ENCODE measurements around the gene RIMS1. TPM values are rescaled to one million over a fixed set of nuclear protein-coding genes. Genes with fewer than 3 reads are reported as not detected.

The RIMS1 gene
- total and polyA plus RNA-seq, 2 donors (not counting 3 experiments of a cell fraction or from before 2014, with no cell fraction given): 0.15 TPM; not detected in 1

DNA sequence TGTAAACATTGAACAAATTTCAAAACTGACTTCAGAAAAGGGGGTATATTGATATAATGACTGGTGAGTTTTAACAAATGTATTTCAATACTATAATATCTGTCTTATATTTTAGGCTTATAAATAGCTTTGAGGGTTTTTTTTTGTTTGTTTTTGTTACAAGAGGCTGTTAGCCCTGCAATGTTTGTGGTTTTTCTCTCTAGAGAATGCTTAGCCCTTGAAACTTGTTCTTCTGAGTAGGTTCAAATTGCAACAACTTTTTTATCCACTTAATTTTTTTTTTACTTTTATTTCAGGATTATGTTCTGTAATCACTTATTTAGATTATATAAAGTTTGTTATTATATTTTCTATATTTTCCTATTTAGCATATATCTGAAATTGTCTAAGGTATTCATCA is 333.2 kb downstream of the RIMS1 start:
- dilution Hi-C loops (cut with MboI; ENCODE audit: extremely low pct_ligation_motif_present, low sequenced_read_pairs): no loop called here
- Histone ChIP-seq H3K4me2 (ENCODE audit: insufficient read depth, low read length) (no peak overlapping the region), H3K4me1 (ENCODE audit: control insufficient read depth, extremely low read depth, insufficient read depth, low read length) (no peaks in the 10 kb centered on the region), H3K9me3 (replicated peaks; ENCODE audit: control insufficient read depth, insufficient read depth, low read length) (no peaks in the 10 kb centered on the region), H2AFZ (ENCODE audit: low read depth, low read length) (no peak overlapping the region), H3K27ac (ENCODE audit: insufficient read depth, low read depth, low read length) (no peak overlapping the region), H3K79me2 (ENCODE audit: control insufficient read depth, insufficient read depth, low read length) (no peaks in the 10 kb centered on the region), H4K20me1 (replicated peaks; ENCODE audit: control insufficient read depth, extremely low read depth, insufficient read depth, low read length) (no peaks in the 10 kb centered on the region), H3K4me3 (replicated peaks in 1 of 3; ENCODE audit: insufficient read depth in 1 of 3, low read depth in 1 of 3, low read length in 3 of 3) (no peak overlapping the region), H3K9ac (replicated peaks; ENCODE audit: extremely low read depth, insufficient read depth, low read length) (no peak overlapping the region), H3K9me1 (replicated peaks; ENCODE audit: control insufficient read depth, extremely low read depth, insufficient read depth, low read length) (no peaks in the 10 kb centered on the region), H3K27me3 (ENCODE audit: control insufficient read depth in 2 of 2, insufficient read depth in 2 of 2, low read length in 2 of 2) (no peaks in the 10 kb centered on the region), H3K36me3 (ENCODE audit: control insufficient read depth in 2 of 2, extremely low read depth in 1 of 2, insufficient read depth in 2 of 2, low read length in 2 of 2) (no peaks in the 10 kb centered on the region)
- intact Hi-C loops (cut with micrococcal nuclease): loop anchor here (5.0 kb wide), 1 partner anchor 327 kb away; no protein-coding TSS in a partner anchor
- CTCF ChIA-PET: interaction anchor here (1.1 kb wide), 1 partner anchor 9 kb away, joined by 3 read pairs; no protein-coding TSS in a partner anchor
- FAIRE-seq (no peak), DNase-seq (ENCODE audit: low read depth, low spot score) (no peak)
- TF ChIP-seq GATA2 (IDR thresholded peaks at IDR 0.05; ENCODE audit: insufficient read depth, insufficient read length, low read depth, low read length): no peak
- TF ChIP-seq POLR2AphosphoS5 (IDR thresholded peaks at IDR 0.05; ENCODE audit: insufficient read depth, low read depth, low read length): no peak
- TF ChIP-seq POLR2A (IDR thresholded peaks at IDR 0.05; ENCODE audit: low read depth, low read length): no peak
- no peak for TF ChIP-seq FOS (IDR thresholded peaks at IDR 0.05; ENCODE audit: borderline replicate concordance, insufficient read depth, low read length)
- TF ChIP-seq MYC (IDR thresholded peaks at IDR 0.05; ENCODE audit: low read depth, low read length): no peak
- no peak for TF ChIP-seq EZH2 (IDR thresholded peaks at IDR 0.05; ENCODE audit: borderline replicate concordance, low read depth, low read length, severe bottlenecking)
- TF ChIP-seq, protein P1, sequence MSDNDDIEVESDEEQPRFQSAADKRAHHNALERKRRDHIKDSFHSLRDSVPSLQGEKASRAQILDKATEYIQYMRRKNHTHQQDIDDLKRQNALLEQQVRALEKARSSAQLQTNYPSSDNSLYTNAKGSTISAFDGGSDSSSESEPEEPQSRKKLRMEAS (IDR thresholded peaks at IDR 0.05; ENCODE audit: insufficient read depth, insufficient read length): no peak
- TF ChIP-seq, protein P2, sequence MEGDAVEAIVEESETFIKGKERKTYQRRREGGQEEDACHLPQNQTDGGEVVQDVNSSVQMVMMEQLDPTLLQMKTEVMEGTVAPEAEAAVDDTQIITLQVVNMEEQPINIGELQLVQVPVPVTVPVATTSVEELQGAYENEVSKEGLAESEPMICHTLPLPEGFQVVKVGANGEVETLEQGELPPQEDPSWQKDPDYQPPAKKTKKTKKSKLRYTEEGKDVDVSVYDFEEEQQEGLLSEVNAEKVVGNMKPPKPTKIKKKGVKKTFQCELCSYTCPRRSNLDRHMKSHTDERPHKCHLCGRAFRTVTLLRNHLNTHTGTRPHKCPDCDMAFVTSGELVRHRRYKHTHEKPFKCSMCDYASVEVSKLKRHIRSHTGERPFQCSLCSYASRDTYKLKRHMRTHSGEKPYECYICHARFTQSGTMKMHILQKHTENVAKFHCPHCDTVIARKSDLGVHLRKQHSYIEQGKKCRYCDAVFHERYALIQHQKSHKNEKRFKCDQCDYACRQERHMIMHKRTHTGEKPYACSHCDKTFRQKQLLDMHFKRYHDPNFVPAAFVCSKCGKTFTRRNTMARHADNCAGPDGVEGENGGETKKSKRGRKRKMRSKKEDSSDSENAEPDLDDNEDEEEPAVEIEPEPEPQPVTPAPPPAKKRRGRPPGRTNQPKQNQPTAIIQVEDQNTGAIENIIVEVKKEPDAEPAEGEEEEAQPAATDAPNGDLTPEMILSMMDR (IDR thresholded peaks at IDR 0.05; ENCODE audit: extremely low read depth in 1 of 2, insufficient read depth in 1 of 2, low read depth in 1 of 2, low read length in 2 of 2): no peak
- TF ChIP-seq JUN (IDR thresholded peaks at IDR 0.05; ENCODE audit: borderline replicate concordance, insufficient read depth, insufficient read length, low read depth): no peak
- no TSS peak for BruUV-seq (replicated peaks)
- POLR2A ChIA-PET: no interaction called here
